Mucosa of descending colon (tissue), 3 donors: ENCODE measurements around the gene SEMA4C. TPM values are rescaled to one million over a fixed set of nuclear protein-coding genes. Genes with fewer than 3 reads are reported as not detected.

ENCODE experiments used
- ATAC-seq: fragments of 200-7000 bp; cut with Tn5 transposase; one replicate; pipeline ENCODE4 v1.9.1; 2020; ENCODE audit warnings: mild to moderate bottlenecking, moderate library complexity
- DNase-seq, 3 donors: peaks; one replicate each; pipeline ENCODE4 v3.0.0-alpha.2; 2020
- H3K36me3 ChIP-seq: fragments of 200-600 bp; one replicate; pipeline ENCODE4 v1.8.0; 2021; ENCODE audit warnings: low read depth, mild to moderate bottlenecking
- H3K4me1 ChIP-seq: fragments of 200-600 bp; one replicate; pipeline ENCODE4 v1.8.0; 2021; ENCODE audit warnings: low read depth, mild to moderate bottlenecking
- H3K4me3 ChIP-seq: fragments of 200-600 bp; one replicate; pipeline ENCODE4 v1.8.0; 2021; ENCODE audit warnings: mild to moderate bottlenecking
- H3K9me3 ChIP-seq: fragments of 200-600 bp; one replicate; pipeline ENCODE4 v1.8.0; 2021; ENCODE audit warnings: mild to moderate bottlenecking
- CTCF ChIP-seq: fragments of 200-600 bp; IDR thresholded peaks from one replicate; pipeline ENCODE4 v1.8.0; 2022; ENCODE audit warnings: antibody characterized with exemption, mild to moderate bottlenecking
- intact Hi-C, 2 donors: fragments of 100-400 bp; cut with DNase I in 1 of 2; cut with micrococcal nuclease in 1 of 2; formaldehyde crosslinking; loops; one replicate each; pipeline versions ENCODE4 v1.11.0 to v1.11.1; 2022; cut with DNase I, micrococcal nuclease
- total RNA-seq, 3 donors: library from RNA; stranded (reverse); fragmentation: NEBNext Ultra II Directional in 2 of 3; extraction: Animal tissue kit (Norgen Biotek cat#: 25700) in 2 of 3; gene quantifications; one replicate each; pipeline versions ENCODE4 v1.2.1 to v1.2.4, GENCODE V29; 2021 to 2023
- donor health status: DM: no; HTN: no; CAD: no; lungs with moderate emphysema.
- donor health status: DM: no; HTN: no; CAD: no.
- donor health status: DM: no; HTN: yes; CAD: no.

The SEMA4C gene
- total RNA-seq, 3 donors from 2014 or later, result 14.4 to 83.8 (median 17.5) TPM

- Histone ChIP-seq H3K9me3 (no peaks in the 10 kb centered on the region), H3K4me1 (peaks cover 11% of the 10 kb centered on the region), H3K4me3 (no peak overlapping the region), H3K36me3 (no peaks in the 10 kb centered on the region)
- DNase-seq (no peak), ATAC-seq (peak; percentile 26)
- no peak for TF ChIP-seq CTCF
- intact Hi-C loops, result no loop called here
Measured at GRCh38 chr2:96838345-96839292, 31.3 kb downstream of the SEMA4C start.

- intact Hi-C loops, result no loop called here
- Histone ChIP-seq H3K9me3 (no peaks in the 10 kb centered on the region), H3K4me1 (peaks cover 11% of the 10 kb centered on the region), H3K4me3 (no peak overlapping the region), H3K36me3 (peaks cover 6% of the 10 kb centered on the region)
- DNase-seq (no peak), ATAC-seq (no peak)
- TF ChIP-seq CTCF, result no peak
Measured at GRCh38 chr2:96837575-96837974, 32.3 kb downstream of the SEMA4C start.

DNA sequence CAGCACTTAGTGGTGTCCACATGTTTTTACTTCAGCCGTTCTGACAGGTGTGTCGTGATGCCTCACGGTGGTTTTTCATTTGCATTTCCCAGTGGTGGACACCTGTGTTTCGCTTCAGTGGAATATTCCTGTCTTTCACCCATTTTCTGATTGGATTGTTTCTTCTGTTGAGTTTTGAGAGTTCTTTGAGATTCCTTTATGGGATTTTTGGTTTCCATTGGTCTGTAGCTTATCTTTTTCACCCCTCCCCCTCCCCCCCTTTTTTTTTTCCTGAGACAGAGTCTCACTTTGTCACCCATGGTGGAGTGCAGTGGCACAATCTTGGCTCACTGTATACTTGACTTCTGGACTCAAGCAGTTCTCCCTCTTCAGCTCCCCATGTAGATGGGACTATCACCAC is 34.0 kb downstream of the SEMA4C start:
- intact Hi-C loops, result no loop called here
- no peak overlapping the region for H3K4me3 ChIP-seq
- no peaks in the 10 kb centered on the region for H3K9me3 ChIP-seq
- ATAC-seq, result no peak
- no peak for TF ChIP-seq CTCF
- peaks cover 11% of the 10 kb centered on the region for H3K4me1 ChIP-seq
- DNase-seq, result no peak
- H3K36me3 ChIP-seq, result peaks cover 8% of the 10 kb centered on the region

DNA sequence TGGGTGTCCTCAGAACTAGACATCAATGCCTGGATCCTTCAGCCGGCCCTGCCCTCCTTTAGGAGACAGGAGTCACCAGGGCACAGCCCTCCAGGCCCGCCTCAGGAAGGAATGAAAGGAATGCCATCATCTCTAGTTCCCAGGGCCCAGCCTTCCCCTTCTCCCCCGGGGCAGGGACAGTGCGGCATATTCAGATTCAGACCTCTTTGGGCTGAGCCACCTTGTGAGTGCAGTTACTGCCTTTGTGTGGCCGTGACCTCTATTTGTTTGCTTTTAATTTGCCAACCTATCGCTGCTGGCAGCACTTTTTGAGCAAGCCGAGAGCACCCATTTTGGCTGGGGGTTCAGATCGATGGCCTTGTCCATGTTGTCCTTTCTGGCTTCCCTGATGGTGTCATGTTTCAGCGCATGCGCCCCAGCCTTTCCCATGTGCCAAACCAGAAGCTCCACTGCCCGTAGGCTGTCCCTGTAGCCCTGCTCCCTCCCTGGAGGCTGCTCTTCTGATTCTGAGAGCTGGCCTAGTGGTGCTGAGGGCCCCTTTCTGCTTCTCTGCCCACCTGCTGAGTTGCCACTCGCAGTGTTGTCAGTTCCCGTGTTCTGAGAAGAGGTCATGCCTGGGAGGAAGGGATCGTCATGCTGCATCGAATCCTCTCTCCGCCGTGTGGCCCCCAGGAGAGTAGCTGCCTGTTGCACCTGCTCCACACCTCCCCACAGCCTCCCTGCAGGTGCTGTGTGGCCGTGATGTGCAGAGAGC is 36.9 kb downstream of the SEMA4C start:
- H3K4me3 ChIP-seq, result no peak overlapping the region
- ATAC-seq, result peak; percentile 38
- intact Hi-C loops, result no loop called here
- no peak for DNase-seq
- peaks cover 8% of the 10 kb centered on the region for H3K36me3 ChIP-seq
- H3K4me1 ChIP-seq, result no peaks in the 10 kb centered on the region
- TF ChIP-seq CTCF, result no peak
- H3K9me3 ChIP-seq, result no peaks in the 10 kb centered on the region

- Histone ChIP-seq H3K36me3 (peaks cover 8% of the 10 kb centered on the region), H3K4me1 (no peaks in the 10 kb centered on the region), H3K4me3 (no peak overlapping the region), H3K9me3 (no peaks in the 10 kb centered on the region)
- ATAC-seq (no peak), DNase-seq (no peak)
- TF ChIP-seq CTCF, result no peak
- intact Hi-C loops, result no loop called here
Measured at GRCh38 chr2:96832408-96832753, 37.5 kb downstream of the SEMA4C start.
